GM12872 (cell line): Measurements from ENCODE around the gene SYT2.

Experiments used
- CTCF ChIP-seq: IDR thresholded peaks from 3 replicates; pipeline ENCODE4 v1.5.1; 2011; ENCODE audit warnings: low read depth, mild to moderate bottlenecking, low read length, moderate library complexity; ENCODE audit not compliant: insufficient read depth

SYT2 gene

GRCh38 chr1:202632241-202632640 is 78.0 kb downstream of the SYT2 start:
- TF ChIP-seq CTCF, result no peak

- no peak for TF ChIP-seq CTCF
Observed at GRCh38 chr1:202631076-202631923, 79.0 kb downstream of the SYT2 start.

GRCh38 chr1:202630541-202630940 is 79.7 kb downstream of the SYT2 start:
- no peak for TF ChIP-seq CTCF

- TF ChIP-seq CTCF, result no peak
Observed at GRCh38 chr1:202628646-202629215, 81.5 kb downstream of the SYT2 start.

DNA sequence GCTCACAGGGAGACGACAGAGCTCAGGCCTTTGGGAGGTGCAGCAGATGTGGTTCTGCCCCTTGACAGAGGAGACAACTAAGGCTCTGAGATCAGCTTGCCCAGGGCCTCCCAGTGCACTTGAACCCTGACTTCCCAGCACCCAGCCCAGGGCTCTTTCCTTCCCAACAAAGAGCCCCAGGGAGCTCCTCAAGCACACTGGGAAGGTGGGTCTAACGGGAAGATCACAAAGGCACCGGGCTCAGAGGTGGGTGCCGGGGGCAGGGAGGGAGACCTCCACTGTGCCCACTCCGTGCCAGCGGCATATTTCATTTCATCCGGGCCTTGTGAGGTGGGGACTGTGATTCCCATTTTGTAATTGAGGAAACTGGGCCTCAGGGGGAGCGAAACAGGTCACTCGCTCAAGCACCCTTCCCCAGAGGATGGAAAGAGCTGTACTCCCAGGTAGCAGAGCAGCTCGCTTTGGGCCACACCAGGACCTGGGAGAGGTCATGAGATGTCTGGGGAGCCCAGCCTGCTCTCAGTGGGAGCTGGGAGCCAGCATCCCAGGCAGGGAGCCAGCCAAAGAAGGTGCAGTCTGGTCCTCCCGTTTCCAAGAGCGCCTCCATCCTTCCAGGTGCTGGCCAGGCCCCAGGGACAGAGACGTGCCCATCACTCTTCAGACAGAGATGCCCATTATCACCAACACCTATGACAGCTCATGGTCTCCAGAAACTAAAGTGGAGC is 82.3 kb downstream of the SYT2 start:
- no peak for TF ChIP-seq CTCF

GRCh38 chr1:202625416-202626360 is 84.6 kb downstream of the SYT2 start:
- peak; percentile 82 for TF ChIP-seq CTCF
